ENCODE results near the gene CCDC201.

The CCDC201 gene

GRCh38 chr7:45873035-45873354, at the start of gene CCDC201:
Gene CCDC201 (minus strand): TSS chr7:45873082. CDS start chr7:45873007, 75 bp downstream.
- Histone ChIP-seq H3K27me3 (no peaks in the 10 kb centered on the region), H3K36me3 (no peaks in the 10 kb centered on the region), H4K20me1 (no peaks in the 10 kb centered on the region), H3K4me2 (no peak within 1 kb of the TSS), H3K27ac (no peak within 1 kb of the TSS), H3K4me1 (no peaks in the 10 kb centered on the region), H3K9me3 (peaks cover 7% of the 10 kb centered on the region), H3K9ac (no peak within 1 kb of the TSS), H3K4me3 (no peak within 1 kb of the TSS)
- TF ChIP-seq Cebpa-rat (IDR thresholded peaks at IDR 0.05) = no peak

- H3K4me1 ChIP-seq = peaks cover 22% of the 10 kb centered on the region
- H3K9me3 ChIP-seq = no peaks in the 10 kb centered on the region; the same call in 1 of the 2 replicates
- no peak overlapping the region for H3K27ac ChIP-seq
- H3K36me3 ChIP-seq = no peaks in the 10 kb centered on the region
- peaks cover 56% of the 10 kb centered on the region for H3K27me3 ChIP-seq
- H3K4me3 ChIP-seq = peak overlapping the region; percentile 65; the same call in 1 of the 2 replicates
- H3K9ac ChIP-seq = no peak overlapping the region
- TF ChIP-seq Cebpa-rat (IDR thresholded peaks at IDR 0.05) = no peak
- H4K20me1 ChIP-seq = peaks cover 8% of the 10 kb centered on the region; the same call in 1 of the 2 replicates
- H3K4me2 ChIP-seq = peak overlapping the region; percentile 85; the same call in 1 of the 2 replicates
Observed at GRCh38 chr7:45921699-45922519, 49.0 kb upstream of the CCDC201 start.

GRCh38 chr7:45921381-45921698, 48.5 kb upstream of the CCDC201 start:
- peak overlapping the region; percentile 85 for H3K4me2 ChIP-seq
- H3K4me1 ChIP-seq = peaks cover 22% of the 10 kb centered on the region
- H3K9ac ChIP-seq = no peak overlapping the region
- TF ChIP-seq Cebpa-rat (IDR thresholded peaks at IDR 0.05) = no peak
- peaks cover 8% of the 10 kb centered on the region; the same call in 1 of the 2 replicates for H4K20me1 ChIP-seq
- H3K4me3 ChIP-seq = peak overlapping the region; percentile 65
- no peaks in the 10 kb centered on the region for H3K36me3 ChIP-seq
- H3K9me3 ChIP-seq = no peaks in the 10 kb centered on the region; the same call in 1 of the 2 replicates
- H3K27ac ChIP-seq = no peak overlapping the region
- peaks cover 56% of the 10 kb centered on the region for H3K27me3 ChIP-seq

GRCh38 chr7:45920502-45921380, 47.9 kb upstream of the CCDC201 start, which contains the start of gene IGFBP3:
Gene IGFBP3 (minus strand): TSS chr7:45921272. CDS start chr7:45921140, 132 bp downstream.
- H3K27me3 ChIP-seq = peaks cover 56% of the 10 kb centered on the region
- no peak for TF ChIP-seq Cebpa-rat (IDR thresholded peaks at IDR 0.05)
- no peak within 1 kb of the TSS for H3K9ac ChIP-seq
- H3K9me3 ChIP-seq = no peaks in the 10 kb centered on the region; the same call in 1 of the 2 replicates
- H3K4me2 ChIP-seq = peak within 1 kb of the TSS; percentile 85
- H3K36me3 ChIP-seq = no peaks in the 10 kb centered on the region
- no peak within 1 kb of the TSS for H3K27ac ChIP-seq
- peaks cover 27% of the 10 kb centered on the region for H3K4me1 ChIP-seq
- peak within 1 kb of the TSS; percentile 65 for H3K4me3 ChIP-seq
- H4K20me1 ChIP-seq = peaks cover 8% of the 10 kb centered on the region; the same call in 1 of the 2 replicates

- H3K27ac ChIP-seq = no peak overlapping the region
Observed at GRCh38 chr7:45919993-45920459, 47.1 kb upstream of the CCDC201 start.

GRCh38 chr7:45919231-45919784, 46.4 kb upstream of the CCDC201 start:
- Histone ChIP-seq H3K4me2 (no peak overlapping the region), H4K20me1 (peaks cover 8% of the 10 kb centered on the region; the same call in 1 of the 2 replicates), H3K9me3 (no peaks in the 10 kb centered on the region; the same call in 1 of the 2 replicates), H3K4me1 (peaks cover 28% of the 10 kb centered on the region), H3K27me3 (peaks cover 56% of the 10 kb centered on the region), H3K27ac (no peak overlapping the region), H3K9ac (no peak overlapping the region), H3K4me3 (no peak overlapping the region), H3K36me3 (no peaks in the 10 kb centered on the region)
- no peak for TF ChIP-seq Cebpa-rat (IDR thresholded peaks at IDR 0.05)

More at GRCh38 chr7:45919993-45920459, 47.1 kb upstream of the CCDC201 start:
- peaks cover 56% of the 10 kb centered on the region for H3K27me3 ChIP-seq
- no peak for TF ChIP-seq Cebpa-rat (IDR thresholded peaks at IDR 0.05)
- no peaks in the 10 kb centered on the region; the same call in 1 of the 2 replicates for H3K9me3 ChIP-seq
- no peaks in the 10 kb centered on the region for H3K36me3 ChIP-seq
- peak overlapping the region; percentile 65 for H3K4me3 ChIP-seq
- peaks cover 8% of the 10 kb centered on the region; the same call in 1 of the 2 replicates for H4K20me1 ChIP-seq
- H3K9ac ChIP-seq = no peak overlapping the region
- H3K4me1 ChIP-seq = peaks cover 28% of the 10 kb centered on the region
- peak overlapping the region; percentile 85 for H3K4me2 ChIP-seq

- no peak overlapping the region for H3K4me3 ChIP-seq
- no peak overlapping the region for H3K4me2 ChIP-seq
Observed at GRCh38 chr7:45918556-45918955, 45.7 kb upstream of the CCDC201 start.

GRCh38 chr7:45917658-45918057, 44.8 kb upstream of the CCDC201 start:
- Histone ChIP-seq H3K9me3 (no peaks in the 10 kb centered on the region; the same call in 1 of the 2 replicates), H3K4me2 (no peak overlapping the region), H3K27ac (no peak overlapping the region), H4K20me1 (peaks cover 8% of the 10 kb centered on the region; the same call in 1 of the 2 replicates), H3K36me3 (no peaks in the 10 kb centered on the region), H3K27me3 (peaks cover 51% of the 10 kb centered on the region), H3K9ac (no peak overlapping the region), H3K4me1 (peaks cover 24% of the 10 kb centered on the region), H3K4me3 (no peak overlapping the region)
- no peak for TF ChIP-seq Cebpa-rat (IDR thresholded peaks at IDR 0.05)

More at GRCh38 chr7:45918556-45918955, 45.7 kb upstream of the CCDC201 start:
- no peaks in the 10 kb centered on the region for H3K36me3 ChIP-seq
- H3K9ac ChIP-seq = no peak overlapping the region
- no peak overlapping the region for H3K27ac ChIP-seq
- peaks cover 8% of the 10 kb centered on the region; the same call in 1 of the 2 replicates for H4K20me1 ChIP-seq
- peaks cover 56% of the 10 kb centered on the region for H3K27me3 ChIP-seq
- peaks cover 28% of the 10 kb centered on the region for H3K4me1 ChIP-seq
- no peak for TF ChIP-seq Cebpa-rat (IDR thresholded peaks at IDR 0.05)
- no peaks in the 10 kb centered on the region; the same call in 1 of the 2 replicates for H3K9me3 ChIP-seq

- TF ChIP-seq Cebpa-rat (IDR thresholded peaks at IDR 0.05) = no peak
- Histone ChIP-seq H3K36me3 (no peaks in the 10 kb centered on the region), H3K9me3 (no peaks in the 10 kb centered on the region; the same call in 1 of the 2 replicates), H3K4me3 (no peak overlapping the region), H3K4me1 (peaks cover 19% of the 10 kb centered on the region), H3K27me3 (peaks cover 45% of the 10 kb centered on the region), H3K27ac (no peak overlapping the region), H4K20me1 (peaks cover 8% of the 10 kb centered on the region; the same call in 1 of the 2 replicates), H3K4me2 (no peak overlapping the region), H3K9ac (no peak overlapping the region)
Observed at GRCh38 chr7:45917064-45917463, 44.2 kb upstream of the CCDC201 start.

Measured in BLaER1 (cell line).